WTC11 (cell line): ENCODE measurements around the gene ELN.

Experiments used
- CREM ChIP-seq: sonication (generic); formaldehyde crosslinking; IDR thresholded peaks from 2 replicates; pipeline ENCODE4 v1.8.1; 2022; ENCODE audit warnings: mild to moderate bottlenecking, missing genetic modification reagents, moderate library complexity
- FOXK1 ChIP-seq: sonication (generic); formaldehyde crosslinking; IDR thresholded peaks from 2 replicates; pipeline ENCODE4 v1.8.0; 2022; ENCODE audit warnings: mild to moderate bottlenecking, moderate library complexity, missing genetic modification reagents
- KAT7 ChIP-seq: sonication (generic); formaldehyde crosslinking; IDR thresholded peaks from 2 replicates; pipeline ENCODE4 v1.8.1; 2023; ENCODE audit warnings: missing genetic modification reagents, mild to moderate bottlenecking, borderline replicate concordance
- TEAD4 ChIP-seq: sonication (generic); formaldehyde crosslinking; IDR thresholded peaks from 2 replicates; pipeline ENCODE4 v1.8.0; 2022; ENCODE audit warnings: mild to moderate bottlenecking, missing genetic modification reagents
- TP53 ChIP-seq: sonication (generic); formaldehyde crosslinking; IDR thresholded peaks from 2 replicates; pipeline ENCODE4 v1.8.1; 2023; ENCODE audit warnings: mild to moderate bottlenecking, missing genetic modification reagents
- ZBTB21 ChIP-seq: sonication (generic); formaldehyde crosslinking; IDR thresholded peaks from 2 replicates; pipeline ENCODE4 v1.8.1; 2023; ENCODE audit warnings: mild to moderate bottlenecking, missing genetic modification reagents, borderline replicate concordance
- ZNF121 ChIP-seq: sonication (generic); formaldehyde crosslinking; IDR thresholded peaks from 2 replicates; pipeline ENCODE4 v1.8.0; 2023; ENCODE audit warnings: missing genetic modification reagents
- TF ChIP-seq, protein P1 (sequence below): fragments of 200-600 bp; IDR thresholded peaks from 2 replicates; pipeline ENCODE4 v1.8.0; 2022; ENCODE audit warnings: antibody characterized with exemption
- TF ChIP-seq, protein P2 (sequence below): sonication (generic); formaldehyde crosslinking; conservative IDR thresholded peaks from 2 replicates; pipeline ENCODE4 v1.8.1; 2023; ENCODE audit warnings: mild to moderate bottlenecking, low read depth, missing genetic modification reagents, moderate library complexity
- TF ChIP-seq, protein P3 (sequence below): sonication (generic); formaldehyde crosslinking; IDR thresholded peaks from 2 replicates; pipeline ENCODE4 v1.8.0; 2022; ENCODE audit warnings: mild to moderate bottlenecking, missing genetic modification reagents
- TF ChIP-seq, protein P4 (sequence below): sonication (generic); formaldehyde crosslinking; IDR thresholded peaks from 2 replicates; pipeline ENCODE4 v1.8.0; 2022; ENCODE audit warnings: mild to moderate bottlenecking, missing genetic modification reagents
- TF ChIP-seq, protein P5 (sequence below): sonication (generic); formaldehyde crosslinking; IDR thresholded peaks from 2 replicates; pipeline ENCODE4 v1.8.1; 2023; ENCODE audit warnings: mild to moderate bottlenecking, missing genetic modification reagents

DNA sequence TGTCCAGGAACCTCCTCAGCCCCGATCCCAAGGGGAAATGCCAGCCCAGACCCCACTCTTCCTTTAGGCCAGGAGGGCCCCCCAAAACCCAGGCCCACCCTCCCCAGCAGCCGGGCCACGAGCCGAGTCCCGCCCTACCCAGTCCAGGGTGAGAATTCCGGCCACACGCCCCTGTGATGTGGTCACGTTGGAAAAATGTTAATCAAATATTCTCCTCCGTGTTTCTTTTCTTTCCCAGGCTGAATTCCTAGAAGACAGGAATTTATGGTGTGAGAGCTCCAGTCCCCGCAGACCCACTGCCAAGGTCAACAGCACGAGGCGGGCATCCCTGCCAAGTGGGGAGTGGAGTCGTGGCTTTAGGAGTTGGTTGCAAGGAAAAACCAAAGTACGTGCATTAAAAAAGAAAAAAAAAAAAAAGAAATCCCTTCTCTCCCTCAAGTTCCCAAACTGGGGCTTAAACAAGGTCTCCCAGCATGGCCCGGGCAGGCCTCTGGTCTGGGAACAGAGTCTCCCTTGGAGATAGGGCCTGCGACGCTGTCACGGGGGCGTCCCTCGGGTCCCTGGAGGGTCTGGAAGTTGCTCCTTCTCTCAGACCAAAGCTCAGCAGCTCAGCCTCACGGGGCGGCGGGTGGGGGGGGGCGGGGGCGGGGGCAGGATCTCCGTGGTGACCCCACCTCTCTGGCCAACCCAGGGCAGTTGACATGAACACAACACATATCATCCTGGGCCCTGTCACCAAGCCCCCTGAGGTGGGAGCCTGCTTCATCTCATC, 28.1 kb upstream of the ELN start:
- TF ChIP-seq, protein P1, sequence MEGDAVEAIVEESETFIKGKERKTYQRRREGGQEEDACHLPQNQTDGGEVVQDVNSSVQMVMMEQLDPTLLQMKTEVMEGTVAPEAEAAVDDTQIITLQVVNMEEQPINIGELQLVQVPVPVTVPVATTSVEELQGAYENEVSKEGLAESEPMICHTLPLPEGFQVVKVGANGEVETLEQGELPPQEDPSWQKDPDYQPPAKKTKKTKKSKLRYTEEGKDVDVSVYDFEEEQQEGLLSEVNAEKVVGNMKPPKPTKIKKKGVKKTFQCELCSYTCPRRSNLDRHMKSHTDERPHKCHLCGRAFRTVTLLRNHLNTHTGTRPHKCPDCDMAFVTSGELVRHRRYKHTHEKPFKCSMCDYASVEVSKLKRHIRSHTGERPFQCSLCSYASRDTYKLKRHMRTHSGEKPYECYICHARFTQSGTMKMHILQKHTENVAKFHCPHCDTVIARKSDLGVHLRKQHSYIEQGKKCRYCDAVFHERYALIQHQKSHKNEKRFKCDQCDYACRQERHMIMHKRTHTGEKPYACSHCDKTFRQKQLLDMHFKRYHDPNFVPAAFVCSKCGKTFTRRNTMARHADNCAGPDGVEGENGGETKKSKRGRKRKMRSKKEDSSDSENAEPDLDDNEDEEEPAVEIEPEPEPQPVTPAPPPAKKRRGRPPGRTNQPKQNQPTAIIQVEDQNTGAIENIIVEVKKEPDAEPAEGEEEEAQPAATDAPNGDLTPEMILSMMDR, result no peak
- TF ChIP-seq, protein P2, sequence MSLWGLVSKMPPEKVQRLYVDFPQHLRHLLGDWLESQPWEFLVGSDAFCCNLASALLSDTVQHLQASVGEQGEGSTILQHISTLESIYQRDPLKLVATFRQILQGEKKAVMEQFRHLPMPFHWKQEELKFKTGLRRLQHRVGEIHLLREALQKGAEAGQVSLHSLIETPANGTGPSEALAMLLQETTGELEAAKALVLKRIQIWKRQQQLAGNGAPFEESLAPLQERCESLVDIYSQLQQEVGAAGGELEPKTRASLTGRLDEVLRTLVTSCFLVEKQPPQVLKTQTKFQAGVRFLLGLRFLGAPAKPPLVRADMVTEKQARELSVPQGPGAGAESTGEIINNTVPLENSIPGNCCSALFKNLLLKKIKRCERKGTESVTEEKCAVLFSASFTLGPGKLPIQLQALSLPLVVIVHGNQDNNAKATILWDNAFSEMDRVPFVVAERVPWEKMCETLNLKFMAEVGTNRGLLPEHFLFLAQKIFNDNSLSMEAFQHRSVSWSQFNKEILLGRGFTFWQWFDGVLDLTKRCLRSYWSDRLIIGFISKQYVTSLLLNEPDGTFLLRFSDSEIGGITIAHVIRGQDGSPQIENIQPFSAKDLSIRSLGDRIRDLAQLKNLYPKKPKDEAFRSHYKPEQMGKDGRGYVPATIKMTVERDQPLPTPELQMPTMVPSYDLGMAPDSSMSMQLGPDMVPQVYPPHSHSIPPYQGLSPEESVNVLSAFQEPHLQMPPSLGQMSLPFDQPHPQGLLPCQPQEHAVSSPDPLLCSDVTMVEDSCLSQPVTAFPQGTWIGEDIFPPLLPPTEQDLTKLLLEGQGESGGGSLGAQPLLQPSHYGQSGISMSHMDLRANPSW (CRISPR knock-in tag), result no peak
- TF ChIP-seq CREM (CRISPR knock-in tag), result no peak
- TF ChIP-seq ZNF121 (CRISPR knock-in tag), result no peak
- TF ChIP-seq, protein P3, sequence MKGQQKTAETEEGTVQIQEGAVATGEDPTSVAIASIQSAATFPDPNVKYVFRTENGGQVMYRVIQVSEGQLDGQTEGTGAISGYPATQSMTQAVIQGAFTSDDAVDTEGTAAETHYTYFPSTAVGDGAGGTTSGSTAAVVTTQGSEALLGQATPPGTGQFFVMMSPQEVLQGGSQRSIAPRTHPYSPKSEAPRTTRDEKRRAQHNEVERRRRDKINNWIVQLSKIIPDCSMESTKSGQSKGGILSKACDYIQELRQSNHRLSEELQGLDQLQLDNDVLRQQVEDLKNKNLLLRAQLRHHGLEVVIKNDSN (CRISPR knock-in tag), result no peak
- no peak for TF ChIP-seq ZBTB21 (CRISPR knock-in tag)
- no peak for TF ChIP-seq TP53 (CRISPR knock-in tag)
- TF ChIP-seq FOXK1 (CRISPR knock-in tag), result no peak
- TF ChIP-seq KAT7 (CRISPR knock-in tag), result no peak
- TF ChIP-seq TEAD4 (CRISPR knock-in tag), result no peak
- TF ChIP-seq, protein P4, sequence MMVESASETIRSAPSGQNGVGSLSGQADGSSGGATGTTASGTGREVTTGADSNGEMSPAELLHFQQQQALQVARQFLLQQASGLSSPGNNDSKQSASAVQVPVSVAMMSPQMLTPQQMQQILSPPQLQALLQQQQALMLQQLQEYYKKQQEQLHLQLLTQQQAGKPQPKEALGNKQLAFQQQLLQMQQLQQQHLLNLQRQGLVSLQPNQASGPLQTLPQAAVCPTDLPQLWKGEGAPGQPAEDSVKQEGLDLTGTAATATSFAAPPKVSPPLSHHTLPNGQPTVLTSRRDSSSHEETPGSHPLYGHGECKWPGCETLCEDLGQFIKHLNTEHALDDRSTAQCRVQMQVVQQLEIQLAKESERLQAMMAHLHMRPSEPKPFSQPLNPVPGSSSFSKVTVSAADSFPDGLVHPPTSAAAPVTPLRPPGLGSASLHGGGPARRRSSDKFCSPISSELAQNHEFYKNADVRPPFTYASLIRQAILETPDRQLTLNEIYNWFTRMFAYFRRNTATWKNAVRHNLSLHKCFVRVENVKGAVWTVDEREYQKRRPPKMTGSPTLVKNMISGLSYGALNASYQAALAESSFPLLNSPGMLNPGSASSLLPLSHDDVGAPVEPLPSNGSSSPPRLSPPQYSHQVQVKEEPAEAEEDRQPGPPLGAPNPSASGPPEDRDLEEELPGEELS, result no peak
- TF ChIP-seq, protein P5, sequence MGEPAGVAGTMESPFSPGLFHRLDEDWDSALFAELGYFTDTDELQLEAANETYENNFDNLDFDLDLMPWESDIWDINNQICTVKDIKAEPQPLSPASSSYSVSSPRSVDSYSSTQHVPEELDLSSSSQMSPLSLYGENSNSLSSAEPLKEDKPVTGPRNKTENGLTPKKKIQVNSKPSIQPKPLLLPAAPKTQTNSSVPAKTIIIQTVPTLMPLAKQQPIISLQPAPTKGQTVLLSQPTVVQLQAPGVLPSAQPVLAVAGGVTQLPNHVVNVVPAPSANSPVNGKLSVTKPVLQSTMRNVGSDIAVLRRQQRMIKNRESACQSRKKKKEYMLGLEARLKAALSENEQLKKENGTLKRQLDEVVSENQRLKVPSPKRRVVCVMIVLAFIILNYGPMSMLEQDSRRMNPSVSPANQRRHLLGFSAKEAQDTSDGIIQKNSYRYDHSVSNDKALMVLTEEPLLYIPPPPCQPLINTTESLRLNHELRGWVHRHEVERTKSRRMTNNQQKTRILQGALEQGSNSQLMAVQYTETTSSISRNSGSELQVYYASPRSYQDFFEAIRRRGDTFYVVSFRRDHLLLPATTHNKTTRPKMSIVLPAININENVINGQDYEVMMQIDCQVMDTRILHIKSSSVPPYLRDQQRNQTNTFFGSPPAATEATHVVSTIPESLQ, result no peak
